Common myeloid progenitor, CD34-positive (primary cell): Measurements from ENCODE around the gene IL1RAP.
A peak's percentile ranks its signal among the peaks of the same experiment; 100 is the strongest.

Source experiments
- CTCF ChIA-PET: fragments of 350-600 bp; sonication (Branson Sonifier 250); formaldehyde crosslinking; loops from one replicate; lab custom pipeline; 2021; ENCODE audit warnings: antibody characterized with exemption; lab: Charles Lee
- POLR2A ChIA-PET: fragments of 350-600 bp; sonication (Branson Sonifier 250); formaldehyde crosslinking; loops from one replicate; lab custom pipeline; 2021; ENCODE audit warnings: antibody characterized with exemption; lab: Charles Lee
- DNase-seq, 3 donors: peaks; one replicate each; pipeline versions ENCODE4 v3.0.0 to v3.0.0-alpha.2; 2013
- H3K27ac ChIP-seq, 2 experiments: 1 replicate in 1 of 2; 2 replicates in 1 of 2; pipeline ENCODE4 v1.7.0; 2013; ENCODE audit warnings: inconsistent platforms in 2 of 2, low read length in 2 of 2, mild to moderate bottlenecking in 2 of 2, low read depth in 1 of 2, moderate library complexity in 1 of 2; ENCODE audit not compliant: severe bottlenecking in 2 of 2, insufficient read depth in 1 of 2, poor library complexity in 1 of 2
- H3K27me3 ChIP-seq, 5 experiments: replicated peaks in 2 of 5; 1 replicate in 3 of 5; 2 replicates in 2 of 5; pipeline versions ENCODE4 v1.6.1 to v1.7.0; 2013; ENCODE audit warnings: low read length in 4 of 5, mild to moderate bottlenecking in 2 of 5, moderate library complexity in 2 of 5, inconsistent platforms in 1 of 5; ENCODE audit not compliant: insufficient read depth in 5 of 5, control insufficient read depth in 4 of 5
- H3K36me3 ChIP-seq, 4 experiments: 1 replicate in 2 of 4; 2 replicates in 2 of 4; pipeline versions ENCODE4 v1.6.1 to v1.7.0; 2013; ENCODE audit warnings: low read length in 3 of 4, control low read depth in 1 of 4, mild to moderate bottlenecking in 1 of 4; ENCODE audit not compliant: control insufficient read depth in 4 of 4, insufficient read depth in 4 of 4
- H3K4me1 ChIP-seq, 4 experiments: 1 replicate in 3 of 4; 2 replicates in 1 of 4; pipeline versions ENCODE4 v1.6.1 to v1.7.1; 2013; ENCODE audit warnings: low read length in 3 of 4, mild to moderate bottlenecking in 3 of 4, control low read depth in 1 of 4, inconsistent platforms in 1 of 4, moderate library complexity in 1 of 4; ENCODE audit not compliant: control insufficient read depth in 4 of 4, insufficient read depth in 4 of 4; ENCODE audit errors: control extremely low read depth in 1 of 4
- H3K4me3 ChIP-seq, 7 experiments: 1 replicate in 4 of 7; 2 replicates in 3 of 7; pipeline versions ENCODE4 v1.5.1 to v1.7.0; 2013; ENCODE audit warnings: mild to moderate bottlenecking in 7 of 7, low read length in 6 of 7, moderate library complexity in 6 of 7, inconsistent platforms in 2 of 7, low read depth in 2 of 7, control low read depth in 1 of 7; ENCODE audit not compliant: insufficient read depth in 4 of 7, control insufficient read depth in 1 of 7; ENCODE audit errors: extremely low read depth in 1 of 7
- H3K9me3 ChIP-seq, 5 experiments: 1 replicate in 4 of 5; 2 replicates in 1 of 5; pipeline versions ENCODE4 v1.6.1 to v1.7.1; 2013; ENCODE audit warnings: low read length in 4 of 5, mild to moderate bottlenecking in 2 of 5, inconsistent platforms in 1 of 5, low read depth in 1 of 5, moderate library complexity in 1 of 5; ENCODE audit not compliant: control insufficient read depth in 4 of 5, insufficient read depth in 2 of 5; ENCODE audit errors: control extremely low read depth in 1 of 5
- whole genome bisulfite sequencing: methylation state at CpG from one replicate; pipeline ENCODE4 v1.1.5; 2013; ENCODE audit not compliant: insufficient coverage; 5-methylcytosine and 5-hydroxymethylcytosine counted together

The IL1RAP gene

DNA sequence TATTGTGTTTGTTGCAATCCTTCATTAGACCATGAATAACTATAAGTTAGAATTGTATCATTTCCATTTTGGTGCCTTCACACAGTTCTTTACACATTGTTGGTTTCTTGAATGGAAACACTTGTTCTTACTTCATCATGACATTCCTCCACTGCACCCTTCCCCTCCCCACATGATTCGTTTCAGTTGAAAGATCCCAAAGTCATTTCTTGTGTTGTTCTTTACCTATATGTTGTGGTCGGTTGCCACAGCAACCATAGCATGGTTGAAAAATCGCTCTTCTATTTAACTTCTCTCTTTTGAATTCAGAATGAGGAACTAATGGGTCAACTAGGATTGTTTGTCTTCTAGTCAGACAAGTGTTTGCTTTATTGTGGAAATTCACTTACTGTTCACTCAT lies 103.3 kb downstream of the IL1RAP start:
- ChIA-PET CTCF (interaction anchor here (1.0 to 2.0 kb wide), 4 partner anchors 23 to 104 kb away, joined by 3 to 7 read pairs (median 4); partner anchors contain the start of gene IL1RAP), POLR2A (no interaction called here)
- H3K9me3 ChIP-seq, result no peaks in the 10 kb centered on the region
- peaks cover 41 to 86% (median 50%) of the 10 kb centered on the region in 4 experiments for H3K4me1 ChIP-seq
- H3K4me3 ChIP-seq, result no peak overlapping the region
- no peaks in the 10 kb centered on the region for H3K27me3 ChIP-seq
- H3K27ac ChIP-seq, result peak overlapping the region; percentile 88 to 96
- no CpG with 5 or more reads among the region's 3 CpGs for WGBS
- peak; percentile 96 to 99 (median 99) for DNase-seq
- no peaks in the 10 kb centered on the region for H3K36me3 ChIP-seq

DNA sequence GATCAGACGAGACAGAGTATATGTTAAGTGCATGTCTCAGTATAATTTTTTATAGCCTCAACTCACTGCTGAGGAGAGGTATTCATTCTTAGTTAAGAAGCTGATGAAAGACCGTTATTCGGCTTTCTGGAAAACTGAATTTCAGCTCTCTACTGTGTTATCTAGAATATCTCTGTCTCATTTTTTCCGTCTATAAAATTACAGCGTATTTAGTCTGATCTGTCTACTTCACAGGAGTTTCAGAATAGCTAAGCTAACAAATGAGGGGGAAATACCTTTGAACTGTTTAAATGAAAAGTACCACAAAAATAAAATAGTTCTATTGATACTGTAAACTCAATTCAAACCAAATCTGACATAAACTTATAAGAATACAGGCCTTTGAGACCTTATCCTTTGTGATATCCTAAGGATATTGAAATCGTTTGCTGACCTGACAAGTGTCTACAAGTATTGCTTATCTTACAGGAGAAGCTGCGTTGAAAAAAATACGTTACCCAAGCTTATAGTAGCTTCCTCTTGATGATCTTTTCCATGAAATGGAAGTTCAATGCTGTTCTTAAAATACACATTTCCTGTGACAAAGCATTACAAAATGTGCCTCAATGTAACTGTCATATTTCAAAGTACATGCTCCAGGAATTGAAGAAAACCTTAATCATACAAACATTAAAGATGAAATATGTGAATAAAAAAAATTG lies 104.6 kb downstream of the IL1RAP start:
- H3K4me3 ChIP-seq, result peak overlapping the region in 1 of 7 experiments; percentile 12
- peak overlapping the region; percentile 88 to 96 for H3K27ac ChIP-seq
- peaks cover 0 to 2% (median 0%) of the 10 kb centered on the region in 4 experiments for H3K36me3 ChIP-seq
- H3K4me1 ChIP-seq, result peaks cover 41 to 83% (median 50%) of the 10 kb centered on the region in 4 experiments
- DNase-seq, result peak; percentile 31 to 58 (median 42)
- no peaks in the 10 kb centered on the region for H3K27me3 ChIP-seq
- ChIA-PET CTCF (interaction anchor here (0.7 to 2.0 kb wide), 7 partner anchors 18 to 105 kb away, joined by 3 to 7 read pairs (median 3); partner anchors contain the start of gene IL1RAP), POLR2A (interaction anchor here (0.6 kb wide), 1 partner anchor 194 kb away, joined by 3 read pairs; no protein-coding TSS in a partner anchor)
- 0% methylated on average over 3 of the region's 8 CpGs for WGBS
- no peaks in the 10 kb centered on the region for H3K9me3 ChIP-seq

DNA sequence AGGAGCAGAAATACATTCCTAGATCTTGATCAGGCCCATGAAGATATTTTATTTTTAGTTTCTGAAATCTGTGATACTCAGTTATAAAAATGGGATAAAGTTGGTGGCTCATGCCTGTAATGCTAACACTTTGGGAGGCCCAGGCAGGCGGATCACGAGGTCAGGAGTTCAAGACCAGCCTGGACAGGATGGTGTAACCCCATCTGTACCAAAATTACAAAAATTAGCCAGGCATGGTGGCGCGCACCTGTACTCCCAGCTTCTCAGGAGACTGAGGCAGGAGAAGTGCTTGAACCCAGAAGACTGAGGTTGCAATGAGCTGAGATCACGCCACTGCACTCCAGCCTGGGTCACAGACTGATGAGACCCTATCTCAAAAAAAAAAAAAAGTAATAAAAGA lies 105.5 kb downstream of the IL1RAP start:
- Histone ChIP-seq H3K4me3 (no peak overlapping the region), H3K4me1 (peaks cover 37 to 75% (median 46%) of the 10 kb centered on the region in 4 experiments), H3K27me3 (no peaks in the 10 kb centered on the region), H3K36me3 (peaks cover 0 to 9% (median 0%) of the 10 kb centered on the region in 4 experiments), H3K9me3 (no peaks in the 10 kb centered on the region), H3K27ac (peak overlapping the region; percentile 88 to 96)
- POLR2A ChIA-PET, result no interaction called here
- CTCF ChIA-PET, result interaction anchor here (0.7 to 2.0 kb wide), 4 partner anchors 29 to 105 kb away, joined by 3 to 7 read pairs (median 4); no protein-coding TSS in a partner anchor
- DNase-seq, result no peak
- 100% methylated on average over 2 of the region's 5 CpGs for WGBS

DNA sequence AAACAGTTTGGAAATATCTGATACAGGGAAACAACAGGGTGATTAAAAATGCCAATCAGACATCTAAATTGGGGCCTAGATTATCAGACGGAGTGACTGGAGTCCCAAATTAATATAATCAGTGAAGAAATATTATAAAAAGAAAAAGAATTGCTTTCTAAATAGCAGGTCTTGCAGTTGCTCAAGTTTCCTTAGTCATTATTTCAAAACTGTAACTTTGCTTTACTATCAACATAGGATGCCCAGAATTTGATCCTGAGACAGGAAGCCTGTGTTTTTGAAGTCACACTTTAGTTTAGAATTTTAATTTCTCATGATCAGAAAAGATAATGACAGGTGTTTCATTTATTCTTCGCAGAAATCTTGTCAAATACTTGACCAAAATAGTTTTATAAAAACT lies 105.9 kb downstream of the IL1RAP start:
- no peak overlapping the region for H3K4me3 ChIP-seq
- WGBS, result 100% methylated on average over 1 of the region's 2 CpGs
- POLR2A ChIA-PET, result no interaction called here

DNA sequence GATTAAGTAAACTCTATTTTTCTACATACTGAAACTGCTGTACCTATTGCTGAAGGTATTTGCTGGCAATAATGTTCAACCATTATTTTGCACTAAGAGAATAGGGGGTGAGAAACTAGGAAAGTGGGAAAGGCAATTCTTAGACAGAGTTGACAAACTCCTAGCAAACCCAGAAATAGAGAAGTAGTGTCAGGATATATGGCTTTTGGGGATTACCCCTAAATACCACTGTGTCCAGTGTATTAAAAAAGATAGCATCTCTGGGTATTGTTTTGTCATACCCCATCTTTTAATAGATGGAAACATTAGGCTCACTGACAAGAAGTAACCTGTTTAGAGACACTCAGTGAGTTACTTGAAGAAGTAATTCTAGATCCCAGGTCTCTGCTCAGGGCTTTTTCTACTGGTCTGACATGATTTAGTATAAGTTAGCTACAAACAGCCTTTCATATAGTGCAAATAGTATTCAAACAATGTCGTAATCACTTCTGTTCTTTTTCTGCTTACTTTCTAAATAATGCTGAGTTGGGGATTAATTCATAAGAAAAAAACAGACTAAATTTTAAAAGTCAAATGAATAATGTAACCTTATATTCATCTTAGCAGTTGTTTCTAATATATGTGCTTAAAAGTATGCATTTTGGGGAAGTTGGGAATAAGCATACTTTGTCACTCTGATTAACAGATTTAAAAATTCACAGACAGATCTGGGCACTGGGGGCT lies 107.2 kb downstream of the IL1RAP start:
- Histone ChIP-seq H3K4me1 (peaks cover 34 to 58% (median 42%) of the 10 kb centered on the region in 4 experiments), H3K27ac (no peak overlapping the region), H3K27me3 (no peaks in the 10 kb centered on the region), H3K9me3 (no peaks in the 10 kb centered on the region), H3K4me3 (no peak overlapping the region), H3K36me3 (peaks cover 0 to 17% (median 1%) of the 10 kb centered on the region in 4 experiments)
- ChIA-PET POLR2A (no interaction called here), CTCF (interaction anchor here (1.3 kb wide), 1 partner anchor 80 kb away, joined by 3 read pairs; no protein-coding TSS in a partner anchor)
- WGBS, result no CpG with 5 or more reads among the region's 1 CpG
- DNase-seq, result peak in 1 of 3 donors; percentile 28

More for the DNA sequence above, 105.9 kb downstream of the IL1RAP start:
- Histone ChIP-seq H3K9me3 (no peaks in the 10 kb centered on the region), H3K36me3 (peaks cover 0 to 13% (median under 1%) of the 10 kb centered on the region in 4 experiments), H3K4me1 (peaks cover 35 to 71% (median 43%) of the 10 kb centered on the region in 4 experiments), H3K27me3 (no peaks in the 10 kb centered on the region), H3K27ac (peak overlapping the region; percentile 88 to 96)
- peak in 1 of 3 donors; percentile 37 for DNase-seq
- CTCF ChIA-PET, result no interaction called here

DNA sequence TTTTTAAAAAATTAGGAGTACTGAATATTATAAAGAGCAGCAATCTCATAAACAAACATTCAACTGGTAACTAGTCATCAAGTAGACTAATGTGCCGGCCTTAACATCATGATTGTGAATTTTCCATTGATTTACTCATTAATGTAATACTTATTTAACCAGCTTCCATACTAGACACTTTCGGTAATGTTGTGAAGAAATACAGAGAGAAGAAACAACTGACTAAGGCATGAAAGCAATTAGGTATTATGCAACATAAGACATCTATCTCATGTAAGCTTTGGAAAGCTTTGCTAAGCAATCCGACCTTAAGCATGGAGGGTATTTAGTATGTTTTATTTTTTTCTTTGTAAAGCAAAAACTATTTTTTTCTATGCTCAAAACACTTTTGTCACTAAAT lies 108.0 kb downstream of the IL1RAP start:
- Histone ChIP-seq H3K27ac (no peak overlapping the region), H3K36me3 (peaks cover 0 to 17% (median 1%) of the 10 kb centered on the region in 4 experiments), H3K4me3 (no peak overlapping the region), H3K4me1 (peaks cover 29 to 49% (median 36%) of the 10 kb centered on the region in 4 experiments), H3K9me3 (no peaks in the 10 kb centered on the region), H3K27me3 (no peaks in the 10 kb centered on the region)
- WGBS, result no CpG with 5 or more reads among the region's 3 CpGs
- no peak for DNase-seq
- CTCF ChIA-PET, result interaction anchor here (1.3 kb wide), 1 partner anchor 79 kb away, joined by 3 read pairs; no protein-coding TSS in a partner anchor
- POLR2A ChIA-PET, result no interaction called here
